Activated CD8-positive, alpha-beta memory T cell treated with anti-CD3 and anti-CD28 coated beads, Interleukin-2, amount 50 U/mL, for 1 hour (primary cell): Measurements from ENCODE around the gene STX1A.
"Not testable (repeated sequence)": the region's sequence is repeated elsewhere in the genome, so short reads cannot be mapped to it uniquely, and the experiment has no call there.

Experiments used
- DNase-seq: peaks from one replicate; pipeline ENCODE4 v3.0.0-alpha.2; 2020; ENCODE audit errors: extremely low read depth

Gene STX1A

GRCh38 chr7:73683056-73683787 lies 36.2 kb downstream of the STX1A start, which contains the start of the genes BUD23 and DNAJC30:
Gene BUD23, plus strand, starts transcription at chr7:73683597. Its CDS starts 29 bp downstream, at chr7:73683626.
Gene DNAJC30, minus strand, starts transcription at chr7:73683453. Its CDS starts 30 bp downstream, at chr7:73683423.
- DNase-seq = peak; percentile 92

GRCh38 chr7:73682745-73683055 lies 36.8 kb downstream of the STX1A start:
- no peak for DNase-seq

- no peak for DNase-seq
These were observed 38.4 kb downstream of the STX1A start for GRCh38 chr7:73681031-73681430.

- no peak for DNase-seq
These were observed 39.0 kb downstream of the STX1A start for GRCh38 chr7:73680501-73680900.

GRCh38 chr7:73679709-73680108 lies 39.8 kb downstream of the STX1A start:
- no peak for DNase-seq

GRCh38 chr7:73678862-73679261 lies 40.6 kb downstream of the STX1A start:
- no peak for DNase-seq

GRCh38 chr7:73676062-73676461 lies 43.4 kb downstream of the STX1A start:
- not testable (repeated sequence) for DNase-seq

- no peak for DNase-seq
These were observed 44.9 kb downstream of the STX1A start for GRCh38 chr7:73674468-73675124.

GRCh38 chr7:73671857-73672445 lies 47.5 kb downstream of the STX1A start:
- DNase-seq = no peak

GRCh38 chr7:73671322-73671661 lies 48.2 kb downstream of the STX1A start:
- no peak for DNase-seq

- no peak for DNase-seq
These were observed 49.5 kb downstream of the STX1A start for GRCh38 chr7:73669858-73670385.

GRCh38 chr7:73669288-73669701 lies 50.2 kb downstream of the STX1A start:
- no peak for DNase-seq

- DNase-seq = no peak
These were observed 50.6 kb downstream of the STX1A start for GRCh38 chr7:73668886-73669230.

GRCh38 chr7:73668103-73668885 lies 51.2 kb downstream of the STX1A start:
- DNase-seq = no peak

- peak; percentile 78 for DNase-seq
These were observed 51.9 kb downstream of the STX1A start, which contains the start of gene VPS37D for GRCh38 chr7:73667344-73668102. Gene VPS37D, plus strand, starts transcription at chr7:73667831. Its CDS starts 128 bp downstream, at chr7:73667959.

GRCh38 chr7:73663033-73663432 lies 56.4 kb downstream of the STX1A start:
- DNase-seq = no peak

- DNase-seq = not testable (repeated sequence)
These were observed 58.9 kb downstream of the STX1A start for GRCh38 chr7:73660594-73660993.

- no peak for DNase-seq
These were observed 59.5 kb downstream of the STX1A start for GRCh38 chr7:73659983-73660382.

GRCh38 chr7:73655309-73655708 lies 64.2 kb downstream of the STX1A start:
- not testable (repeated sequence) for DNase-seq

- DNase-seq = no peak
These were observed 66.9 kb downstream of the STX1A start for GRCh38 chr7:73652541-73652949.

GRCh38 chr7:73650524-73650923 lies 68.9 kb downstream of the STX1A start:
- no peak for DNase-seq
